Fibroblast of lung (primary cell): Measurements from ENCODE around the gene GABRB3.

Source experiments
- CTCF ChIP-seq, 2 donors: IDR thresholded peaks in 1 of 2; conservative IDR thresholded peaks in 1 of 2; 1 replicate in 1 of 2; 2 replicates in 1 of 2; pipeline ENCODE4 v1.5.1; 2011 to 2012; ENCODE audit warnings: low read length in 2 of 2, control low read depth in 1 of 2, inconsistent platforms in 1 of 2, low read depth in 1 of 2, mild to moderate bottlenecking in 1 of 2
- EZH2 ChIP-seq: IDR thresholded peaks from 2 replicates; pipeline ENCODE4 v1.5.1; 2012; ENCODE audit warnings: low read length, control low read depth, mild to moderate bottlenecking; ENCODE audit errors: missing control alignments

GRCh38 chr15:26689462-26689861 lies 83.4 kb downstream of the GABRB3 start:
- TF ChIP-seq CTCF (conservative IDR thresholded peaks at IDR 0.05 in 1 of 2, IDR thresholded peaks at IDR 0.05 in 1 of 2; ENCODE audit: low read depth in 1 of 2, low read length in 2 of 2) (no peak), EZH2 (no peak)
